HEK293 (cell line): ENCODE measurements around the gene CNGB1.

Source experiments
- CTCF ChIA-PET: fragments of 350-600 bp; formaldehyde crosslinking; extraction: SDS; loops from one replicate; lab custom pipeline; 2021; ENCODE audit warnings: antibody characterized with exemption; lab: Yijun Ruan, JAX
- POLR2A ChIA-PET: fragments of 300-600 bp; formaldehyde crosslinking; extraction: SDS; loops from one replicate; lab custom pipeline; 2020; ENCODE audit warnings: antibody characterized with exemption, inconsistent platforms; lab: Yijun Ruan, JAX
- H3K27ac ChIP-seq: fragments of 200-500 bp; sonication (Bioruptor generic); 2 replicates; pipeline ENCODE4 v1.5.1; 2014; ENCODE audit warnings: low read depth, low read length, control low read depth, inconsistent platforms; ENCODE audit errors: extremely low read depth
- H3K36me3 ChIP-seq, 2 experiments: fragments of 200-500 bp in 1 of 2; sonication (Bioruptor generic) in 1 of 2; 1 replicate in 1 of 2; 2 replicates in 1 of 2; pipeline ENCODE4 v1.5.1; 2014 to 2017; ENCODE audit warnings: inconsistent platforms in 2 of 2, low read length in 2 of 2; ENCODE audit not compliant: control insufficient read depth in 2 of 2, insufficient read depth in 1 of 2
- H3K4me1 ChIP-seq: fragments of 200-500 bp; sonication (Bioruptor generic); 2 replicates; pipeline ENCODE4 v1.5.1; 2014; ENCODE audit warnings: mild to moderate bottlenecking, low read length, inconsistent platforms; ENCODE audit not compliant: control insufficient read depth, insufficient read depth
- H3K4me3 ChIP-seq: 2 replicates; pipeline ENCODE4 v1.5.1; 2011; ENCODE audit warnings: low read depth, mild to moderate bottlenecking, control low read depth, low read length, moderate library complexity
- H3K9me3 ChIP-seq: fragments of 200-500 bp; sonication (Bioruptor generic); 2 replicates; pipeline ENCODE4 v1.5.1; 2014; ENCODE audit warnings: low read depth, low read length, inconsistent platforms; ENCODE audit not compliant: control insufficient read depth, insufficient read depth
- BCL6B ChIP-seq: fragments of 450-650 bp; formaldehyde crosslinking; IDR thresholded peaks from 2 replicates; pipeline ENCODE4 v1.5.1; 2017; ENCODE audit warnings: missing biosample characterization, missing genetic modification characterization
- PBX3 ChIP-seq: sonication (generic); formaldehyde crosslinking; IDR thresholded peaks from 2 replicates; pipeline ENCODE4 v1.8.1; 2022; ENCODE audit warnings: mild to moderate bottlenecking, moderate library complexity, missing genetic modification reagents
- ZBTB7A ChIP-seq: fragments of 450-650 bp; formaldehyde crosslinking; IDR thresholded peaks from 2 replicates; pipeline ENCODE4 v1.5.1; 2016; ENCODE audit warnings: low read depth, missing biosample characterization, missing genetic modification characterization
- ZEB2 ChIP-seq: fragments of 450-650 bp; formaldehyde crosslinking; IDR thresholded peaks from 2 replicates; pipeline ENCODE4 v1.5.1; 2016; ENCODE audit warnings: missing biosample characterization, missing genetic modification characterization
- ZIC2 ChIP-seq: fragments of 450-650 bp; formaldehyde crosslinking; IDR thresholded peaks from 2 replicates; pipeline ENCODE4 v1.5.1; 2016; ENCODE audit warnings: missing biosample characterization, missing genetic modification characterization
- ZNF138 ChIP-seq: fragments of 450-650 bp; formaldehyde crosslinking; IDR thresholded peaks from 2 replicates; pipeline ENCODE4 v1.5.1; 2016; ENCODE audit warnings: missing biosample characterization, missing genetic modification characterization, borderline replicate concordance
- ZNF16 ChIP-seq: fragments of 450-650 bp; formaldehyde crosslinking; IDR thresholded peaks from 2 replicates; pipeline ENCODE4 v1.5.1; 2016; ENCODE audit warnings: low read depth, missing biosample characterization, missing genetic modification characterization
- ZNF18 ChIP-seq: fragments of 450-650 bp; formaldehyde crosslinking; IDR thresholded peaks from 2 replicates; pipeline ENCODE4 v1.5.1; 2016; ENCODE audit warnings: missing biosample characterization, missing genetic modification characterization
- ZNF211 ChIP-seq: fragments of 450-650 bp; formaldehyde crosslinking; IDR thresholded peaks from 2 replicates; pipeline ENCODE4 v1.5.1; 2016; ENCODE audit warnings: low read depth, missing biosample characterization, missing genetic modification characterization
- ZNF239 ChIP-seq: fragments of 450-650 bp; formaldehyde crosslinking; IDR thresholded peaks from 2 replicates; pipeline ENCODE4 v1.5.1; 2016; ENCODE audit warnings: missing biosample characterization, missing genetic modification characterization
- ZNF341 ChIP-seq: fragments of 450-650 bp; formaldehyde crosslinking; IDR thresholded peaks from 2 replicates; pipeline ENCODE4; 2016; ENCODE audit warnings: low read depth, missing biosample characterization, missing genetic modification characterization
- ZNF37A ChIP-seq: fragments of 450-650 bp; IDR thresholded peaks from 2 replicates; pipeline ENCODE4 v1.5.1; 2018; ENCODE audit warnings: missing biosample characterization, missing genetic modification characterization
- ZNF398 ChIP-seq: fragments of 450-650 bp; formaldehyde crosslinking; IDR thresholded peaks from 2 replicates; pipeline ENCODE4 v1.5.1; 2017; ENCODE audit warnings: missing biosample characterization, missing genetic modification characterization
- ZNF549 ChIP-seq: fragments of 450-650 bp; IDR thresholded peaks from 2 replicates; pipeline ENCODE4 v1.5.1; 2018; ENCODE audit warnings: missing biosample characterization, missing genetic modification characterization, mild to moderate bottlenecking, inconsistent platforms, moderate library complexity
- ZNF580 ChIP-seq: fragments of 450-650 bp; formaldehyde crosslinking; IDR thresholded peaks from 2 replicates; pipeline ENCODE4 v1.5.1; 2016; ENCODE audit warnings: missing biosample characterization, missing genetic modification characterization
- ZNF645 ChIP-seq: fragments of 450-650 bp; formaldehyde crosslinking; IDR thresholded peaks from 2 replicates; pipeline ENCODE4; 2016; ENCODE audit warnings: missing biosample characterization, missing genetic modification characterization
- ZNF707 ChIP-seq: fragments of 450-650 bp; formaldehyde crosslinking; IDR thresholded peaks from 2 replicates; pipeline ENCODE4 v1.5.1; 2016; ENCODE audit warnings: missing biosample characterization, missing genetic modification characterization
- ZNF785 ChIP-seq: fragments of 450-650 bp; formaldehyde crosslinking; IDR thresholded peaks from 2 replicates; pipeline ENCODE4 v1.5.1; 2016; ENCODE audit warnings: missing biosample characterization, missing genetic modification characterization
- ZSCAN30 ChIP-seq: fragments of 450-650 bp; IDR thresholded peaks from 2 replicates; pipeline ENCODE4 v1.5.1; 2018; ENCODE audit warnings: missing biosample characterization, mild to moderate bottlenecking, missing genetic modification characterization, moderate library complexity
- TF ChIP-seq, protein P1 (sequence below): fragments of 450-650 bp; formaldehyde crosslinking; IDR thresholded peaks from 2 replicates; pipeline ENCODE4 v1.5.1; 2017; ENCODE audit warnings: missing biosample characterization, missing genetic modification characterization

The CNGB1 gene

GRCh38 chr16:57878586-57878985 is 92.3 kb downstream of the CNGB1 start:
- Histone ChIP-seq H3K36me3 (no peaks in the 10 kb centered on the region), H3K27ac (no peak overlapping the region), H3K4me1 (no peaks in the 10 kb centered on the region)
- POLR2A ChIA-PET, result no interaction called here
- TF ChIP-seq ZNF580, result no peak
- no peak for TF ChIP-seq ZNF239 (tag by site-specific recombination)
- TF ChIP-seq ZNF398 (tag by site-specific recombination), result no peak
- no peak for TF ChIP-seq ZNF18 (tag by site-specific recombination)
- TF ChIP-seq ZNF645 (tag by site-specific recombination), result no peak
- no peak for TF ChIP-seq BCL6B (tag by site-specific recombination)
- TF ChIP-seq ZNF16 (tag by site-specific recombination), result no peak
- TF ChIP-seq ZNF549 (tag by site-specific recombination), result no peak
- TF ChIP-seq ZNF707 (tag by site-specific recombination), result no peak
- no peak for TF ChIP-seq ZNF785
- TF ChIP-seq ZNF341 (tag by site-specific recombination), result no peak
- TF ChIP-seq, all 188 proteins: peak for 0
- H3K9me3 ChIP-seq, result no peaks in the 10 kb centered on the region
- CTCF ChIA-PET, result interaction anchor here (0.7 to 1.5 kb wide), 2 partner anchors 15 to 20 kb away, joined by 3 to 4 read pairs; no protein-coding TSS in a partner anchor
- H3K4me3 ChIP-seq, result no peak overlapping the region

GRCh38 chr16:57876210-57876609 is 94.7 kb downstream of the CNGB1 start:
- ChIA-PET POLR2A (no interaction called here), CTCF (no interaction called here)

DNA sequence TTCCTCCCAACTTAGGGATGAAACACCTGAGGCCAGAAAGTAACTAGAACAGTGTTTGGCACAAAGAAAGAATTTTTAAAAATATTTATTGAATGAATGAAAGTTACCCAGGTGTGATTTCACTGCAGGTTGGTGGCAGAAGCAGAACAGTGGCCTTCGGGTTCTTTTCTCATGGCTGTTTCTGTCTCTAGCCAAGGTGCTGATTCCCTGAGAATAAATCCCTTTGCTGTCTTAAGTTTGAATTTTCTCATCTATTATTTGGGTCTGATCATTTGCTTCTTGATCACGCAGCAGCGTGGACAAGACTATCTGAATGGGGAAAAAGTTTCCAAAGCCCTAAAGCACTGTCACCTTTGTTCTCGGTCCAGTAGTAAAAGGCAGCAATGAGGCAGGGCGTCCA is 95.6 kb downstream of the CNGB1 start:
- no peaks in the 10 kb centered on the region for H3K9me3 ChIP-seq
- no peaks in the 10 kb centered on the region for H3K4me1 ChIP-seq
- ChIA-PET CTCF (no interaction called here), POLR2A (no interaction called here)
- H3K4me3 ChIP-seq, result no peak overlapping the region
- H3K36me3 ChIP-seq, result no peaks in the 10 kb centered on the region
- H3K27ac ChIP-seq, result no peak overlapping the region
- TF ChIP-seq, protein P1, sequence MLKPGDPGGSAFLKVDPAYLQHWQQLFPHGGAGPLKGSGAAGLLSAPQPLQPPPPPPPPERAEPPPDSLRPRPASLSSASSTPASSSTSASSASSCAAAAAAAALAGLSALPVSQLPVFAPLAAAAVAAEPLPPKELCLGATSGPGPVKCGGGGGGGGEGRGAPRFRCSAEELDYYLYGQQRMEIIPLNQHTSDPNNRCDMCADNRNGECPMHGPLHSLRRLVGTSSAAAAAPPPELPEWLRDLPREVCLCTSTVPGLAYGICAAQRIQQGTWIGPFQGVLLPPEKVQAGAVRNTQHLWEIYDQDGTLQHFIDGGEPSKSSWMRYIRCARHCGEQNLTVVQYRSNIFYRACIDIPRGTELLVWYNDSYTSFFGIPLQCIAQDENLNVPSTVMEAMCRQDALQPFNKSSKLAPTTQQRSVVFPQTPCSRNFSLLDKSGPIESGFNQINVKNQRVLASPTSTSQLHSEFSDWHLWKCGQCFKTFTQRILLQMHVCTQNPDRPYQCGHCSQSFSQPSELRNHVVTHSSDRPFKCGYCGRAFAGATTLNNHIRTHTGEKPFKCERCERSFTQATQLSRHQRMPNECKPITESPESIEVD (tag by site-specific recombination), result no peak
- TF ChIP-seq ZSCAN30 (tag by site-specific recombination) (no peak), ZEB2 (tag by site-specific recombination) (no peak), ZNF138 (tag by site-specific recombination) (no peak), ZNF37A (tag by site-specific recombination) (no peak)

More at GRCh38 chr16:57876210-57876609, 94.7 kb downstream of the CNGB1 start:
- Histone ChIP-seq H3K4me1 (no peaks in the 10 kb centered on the region), H3K36me3 (no peaks in the 10 kb centered on the region), H3K27ac (no peak overlapping the region), H3K9me3 (no peaks in the 10 kb centered on the region), H3K4me3 (no peak overlapping the region)
- TF ChIP-seq ZIC2 (tag by site-specific recombination), result no peak
- TF ChIP-seq ZNF211 (tag by site-specific recombination), result no peak
- no peak for TF ChIP-seq PBX3
- TF ChIP-seq ZBTB7A (tag by site-specific recombination), result no peak
- TF ChIP-seq, all 188 proteins: peak for 0
